HCT116 (cell line): ENCODE results near the gene GLUD1. TPM values are rescaled to one million over a fixed set of nuclear protein-coding genes. Genes with fewer than 3 reads are reported as not detected.
"Not testable (repeated sequence)": the region's sequence is repeated elsewhere in the genome, so short reads cannot be mapped to it uniquely, and the experiment has no call there.

ENCODE experiments used
- ATAC-seq: fragments of 200-7000 bp; cut with Tn5 transposase; 2 replicates; pipeline ENCODE4 v1.9.1; 2020; ENCODE audit warnings: mild to moderate bottlenecking, moderate library complexity
- BruUV-seq: library from RNA; stranded (reverse); fragments of 400-500 nt; replicated peaks from 2 replicates; lab custom pipeline; 2021; lab: Mats Ljungman, UMichigan
- CTCF ChIA-PET: fragments of 300-600 bp; sonication (Branson Sonifier 250); formaldehyde crosslinking; loops from one replicate; lab custom pipeline; 2021; ENCODE audit warnings: antibody characterized with exemption; lab: Charles Lee
- POLR2A ChIA-PET: fragments of 300-600, 350-600 bp; sonication (Branson Sonifier 250); formaldehyde crosslinking; loops from one replicate; lab custom pipeline; 2021; ENCODE audit warnings: antibody characterized with exemption; lab: Charles Lee
- RAD21 ChIA-PET, 2 experiments: fragments of 300-600 bp; sonication (Branson Sonifier 250); formaldehyde crosslinking; loops; one replicate each; lab custom pipeline; 2023; ENCODE audit warnings: low total read pairs in 2 of 2; ENCODE audit not compliant: uncharacterized antibody in 2 of 2, unreplicated experiment in 2 of 2, low non-redundant PET in 1 of 2; lab: Charles Lee
- DNase-seq: peaks from one replicate; pipeline ENCODE4 v3.0.0-alpha.2; 2010; ENCODE audit warnings: low read depth, low spot score
- H2AFZ ChIP-seq: fragments of 200-600 bp; shearing (Covaris generic), sonication (generic); 2 replicates; pipeline ENCODE4 v1.6.1; 2017; ENCODE audit warnings: low read depth, mixed run types, mixed read lengths, antibody characterized with exemption, low read length; ENCODE audit not compliant: poor library complexity, severe bottlenecking
- H3K27ac ChIP-seq: 2 replicates; pipeline ENCODE4 v1.5.1; 2012; ENCODE audit warnings: low read depth, low read length
- H3K27me3 ChIP-seq: fragments of 200-600 bp; sonication (generic); 2 replicates; pipeline ENCODE4 v1.6.1; 2016; ENCODE audit warnings: mixed run types, low read length, mixed read lengths; ENCODE audit not compliant: insufficient read depth
- H3K36me3 ChIP-seq, 2 experiments: fragments of 200-500 bp in 1 of 2; fragments of 200-600 bp in 1 of 2; sonication (Bioruptor generic) in 1 of 2; sonication (generic) in 1 of 2; 2 replicates each; pipeline versions ENCODE4 v1.5.1 to v1.6.1; 2014 to 2016; ENCODE audit warnings: low read length in 2 of 2, inconsistent platforms in 1 of 2, mixed read lengths in 1 of 2, mixed run types in 1 of 2; ENCODE audit not compliant: insufficient read depth in 2 of 2, control insufficient read depth in 1 of 2
- H3K4me1 ChIP-seq, 2 experiments: fragments of 200-600 bp in 1 of 2; sonication (generic) in 1 of 2; 2 replicates each; pipeline versions ENCODE4 v1.5.1 to v1.6.1; 2012 to 2017; ENCODE audit warnings: low read length in 2 of 2, inconsistent platforms in 1 of 2, mild to moderate bottlenecking in 1 of 2, mixed read lengths in 1 of 2, mixed run types in 1 of 2, moderate library complexity in 1 of 2; ENCODE audit not compliant: insufficient read depth in 2 of 2, control insufficient read depth in 1 of 2
- H3K4me2 ChIP-seq: fragments of 200-600 bp; sonication (generic); 2 replicates; pipeline ENCODE4 v1.6.1; 2017; ENCODE audit warnings: mixed run types, low read length, mixed read lengths
- H3K4me3 ChIP-seq, 2 experiments: fragments of 200-600 bp in 1 of 2; sonication (generic) in 1 of 2; replicated peaks in 1 of 2; 2 replicates each; pipeline ENCODE4 v1.5.1; 2011 to 2016; ENCODE audit warnings: low read length in 2 of 2, control low read depth in 1 of 2, low read depth in 1 of 2, mild to moderate bottlenecking in 1 of 2, mixed read lengths in 1 of 2, mixed run types in 1 of 2
- H3K79me2 ChIP-seq: fragments of 200-600 bp; sonication (generic); 2 replicates; pipeline ENCODE4 v1.6.1; 2017; ENCODE audit warnings: mild to moderate bottlenecking, mixed run types, low read length, moderate library complexity, mixed read lengths; ENCODE audit not compliant: insufficient read depth
- H3K9ac ChIP-seq: fragments of 200-600 bp; sonication (generic); 2 replicates; pipeline ENCODE4 v1.6.1; 2016; ENCODE audit warnings: low read length, mixed read lengths
- H3K9me2 ChIP-seq: fragments of 200-600 bp; sonication (generic), shearing (Covaris generic); 2 replicates; pipeline ENCODE4 v1.6.1; 2017; ENCODE audit warnings: mixed run types, mild to moderate bottlenecking, moderate library complexity; ENCODE audit not compliant: insufficient read depth
- H3K9me3 ChIP-seq, 2 experiments: fragments of 200-500 bp in 1 of 2; fragments of 200-600 bp in 1 of 2; sonication (Bioruptor generic) in 1 of 2; sonication (generic) in 1 of 2; 2 replicates each; pipeline ENCODE4 v1.6.1; 2014 to 2017; ENCODE audit warnings: low read length in 2 of 2, mixed read lengths in 2 of 2, inconsistent platforms in 1 of 2, low read depth in 1 of 2, mild to moderate bottlenecking in 1 of 2, mixed run types in 1 of 2, moderate library complexity in 1 of 2; ENCODE audit not compliant: control insufficient read depth in 1 of 2, insufficient read depth in 1 of 2
- H4K20me1 ChIP-seq: fragments of 200-600 bp; sonication (generic), shearing (Covaris generic); 2 replicates; pipeline ENCODE4 v1.6.1; 2017; ENCODE audit warnings: mixed run types, mild to moderate bottlenecking, moderate library complexity; ENCODE audit not compliant: insufficient read depth
- intact Hi-C: fragments of 100-400 bp; cut with micrococcal nuclease; formaldehyde crosslinking; loops from 2 replicates; pipeline ENCODE4 v1.10.0; 2022
- total RNA-seq: library from RNA; stranded (reverse); gene quantifications from one replicate; pipeline ENCODE4 v1.2.1, GENCODE V29; 2021; ENCODE audit not compliant: unreplicated experiment

Gene GLUD1
- total RNA-seq, 1 experiment from 2014 or later, result 131 TPM

GRCh38 chr10:87142230-87143108 is 47.8 kb upstream of the GLUD1 start:
- DNase-seq, H3K4me1 ChIP-seq, H3K27ac ChIP-seq, H3K36me3 ChIP-seq, CTCF ChIA-PET, H3K27me3 ChIP-seq, intact Hi-C loops, H3K4me3 ChIP-seq, H2AFZ ChIP-seq, BruUV-seq, RAD21 ChIA-PET, ATAC-seq, H3K9me3 ChIP-seq, H4K20me1 ChIP-seq, POLR2A ChIA-PET, H3K9ac ChIP-seq, H3K9me2 ChIP-seq, H3K79me2 ChIP-seq, H3K4me2 ChIP-seq: not testable (repeated sequence)

- ATAC-seq, POLR2A ChIA-PET, H3K9me2 ChIP-seq, H3K36me3 ChIP-seq, H3K27ac ChIP-seq, H3K27me3 ChIP-seq, H3K4me3 ChIP-seq, H3K4me1 ChIP-seq, H2AFZ ChIP-seq, H3K9ac ChIP-seq, RAD21 ChIA-PET, H3K4me2 ChIP-seq, intact Hi-C loops, CTCF ChIA-PET, BruUV-seq, DNase-seq, H3K9me3 ChIP-seq, H3K79me2 ChIP-seq, H4K20me1 ChIP-seq: not testable (repeated sequence)
Observed at GRCh38 chr10:87137478-87137877, 42.8 kb upstream of the GLUD1 start.

- H3K27ac ChIP-seq, H3K9me3 ChIP-seq, H3K27me3 ChIP-seq, H2AFZ ChIP-seq, H3K4me1 ChIP-seq, H3K4me2 ChIP-seq, intact Hi-C loops, H3K36me3 ChIP-seq, H3K9me2 ChIP-seq, DNase-seq, POLR2A ChIA-PET, H3K79me2 ChIP-seq, ATAC-seq, CTCF ChIA-PET, H3K9ac ChIP-seq, RAD21 ChIA-PET, BruUV-seq, H4K20me1 ChIP-seq, H3K4me3 ChIP-seq: not testable (repeated sequence)
Observed at GRCh38 chr10:87134440-87134839, 39.8 kb upstream of the GLUD1 start.

GRCh38 chr10:87133936-87134335 is 39.3 kb upstream of the GLUD1 start:
- POLR2A ChIA-PET, H3K27ac ChIP-seq, RAD21 ChIA-PET: not testable (repeated sequence)

More at GRCh38 chr10:87133936-87134335, 39.3 kb upstream of the GLUD1 start:
- H4K20me1 ChIP-seq, ATAC-seq, H3K27me3 ChIP-seq, BruUV-seq, H2AFZ ChIP-seq, H3K9me3 ChIP-seq, intact Hi-C loops, CTCF ChIA-PET, H3K4me3 ChIP-seq, DNase-seq, H3K4me2 ChIP-seq, H3K4me1 ChIP-seq, H3K9me2 ChIP-seq, H3K79me2 ChIP-seq, H3K36me3 ChIP-seq, H3K9ac ChIP-seq: not testable (repeated sequence)
